Fibroblast of upper back skin (primary cell): ENCODE data around the gene PCDHB12.
"Not testable (repeated sequence)": the region's sequence is repeated elsewhere in the genome, so short reads cannot be mapped to it uniquely, and the experiment has no call there.

Experiments used
- DNase-seq: peaks from one replicate; pipeline ENCODE4 v3.0.0-alpha.2; 2013

PCDHB12 gene

GRCh38 chr5:141210849-141211248, 2.3 kb downstream of the PCDHB12 start:
- not testable (repeated sequence) for DNase-seq

DNA sequence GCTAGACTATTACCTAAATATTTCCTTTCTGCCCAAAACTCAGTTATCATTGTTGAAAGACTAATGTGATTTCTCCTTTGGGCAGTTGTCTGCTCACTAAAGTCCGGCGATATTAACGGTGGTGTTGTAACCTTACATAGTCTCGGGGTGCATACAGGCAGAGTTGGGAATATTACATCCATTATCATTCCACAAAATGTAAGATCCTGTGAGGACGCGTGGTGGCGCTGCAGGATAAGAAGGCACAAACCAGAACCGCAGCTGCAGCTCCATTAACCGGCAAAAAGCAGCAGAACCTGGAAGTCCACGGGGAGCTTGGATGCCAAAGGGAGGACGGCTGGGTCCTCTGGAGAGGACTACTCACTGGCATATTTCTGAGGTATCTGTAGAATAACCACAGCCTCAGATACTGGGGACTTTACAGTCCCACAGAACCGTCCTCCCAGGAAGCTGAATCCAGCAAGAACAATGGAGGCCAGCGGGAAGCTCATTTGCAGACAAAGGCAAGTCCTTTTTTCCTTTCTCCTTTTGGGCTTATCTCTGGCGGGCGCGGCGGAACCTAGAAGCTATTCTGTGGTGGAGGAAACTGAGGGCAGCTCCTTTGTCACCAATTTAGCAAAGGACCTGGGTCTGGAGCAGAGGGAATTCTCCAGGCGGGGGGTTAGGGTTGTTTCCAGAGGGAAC, 5.3 kb downstream of the PCDHB12 start, which contains the start of gene PCDHB13:
TSS of gene PCDHB13 (plus strand) at position 264 of the 684 bp plus-strand sequence. CDS start at position 469, 205 bp downstream.
- DNase-seq: not testable (repeated sequence)

DNA sequence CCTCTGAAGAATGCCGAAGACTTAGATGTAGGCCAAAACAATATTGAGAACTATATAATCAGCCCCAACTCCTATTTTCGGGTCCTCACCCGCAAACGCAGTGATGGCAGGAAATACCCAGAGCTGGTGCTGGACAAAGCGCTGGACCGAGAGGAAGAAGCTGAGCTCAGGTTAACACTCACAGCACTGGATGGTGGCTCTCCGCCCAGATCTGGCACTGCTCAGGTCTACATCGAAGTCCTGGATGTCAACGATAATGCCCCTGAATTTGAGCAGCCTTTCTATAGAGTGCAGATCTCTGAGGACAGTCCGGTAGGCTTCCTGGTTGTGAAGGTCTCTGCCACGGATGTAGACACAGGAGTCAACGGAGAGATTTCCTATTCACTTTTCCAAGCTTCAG, 6.1 kb downstream of the PCDHB12 start:
- DNase-seq: not testable (repeated sequence)

GRCh38 chr5:141215504-141215903, 7.0 kb downstream of the PCDHB12 start:
- DNase-seq: not testable (repeated sequence)

GRCh38 chr5:141216035-141216434, 7.5 kb downstream of the PCDHB12 start:
- not testable (repeated sequence) for DNase-seq

DNA sequence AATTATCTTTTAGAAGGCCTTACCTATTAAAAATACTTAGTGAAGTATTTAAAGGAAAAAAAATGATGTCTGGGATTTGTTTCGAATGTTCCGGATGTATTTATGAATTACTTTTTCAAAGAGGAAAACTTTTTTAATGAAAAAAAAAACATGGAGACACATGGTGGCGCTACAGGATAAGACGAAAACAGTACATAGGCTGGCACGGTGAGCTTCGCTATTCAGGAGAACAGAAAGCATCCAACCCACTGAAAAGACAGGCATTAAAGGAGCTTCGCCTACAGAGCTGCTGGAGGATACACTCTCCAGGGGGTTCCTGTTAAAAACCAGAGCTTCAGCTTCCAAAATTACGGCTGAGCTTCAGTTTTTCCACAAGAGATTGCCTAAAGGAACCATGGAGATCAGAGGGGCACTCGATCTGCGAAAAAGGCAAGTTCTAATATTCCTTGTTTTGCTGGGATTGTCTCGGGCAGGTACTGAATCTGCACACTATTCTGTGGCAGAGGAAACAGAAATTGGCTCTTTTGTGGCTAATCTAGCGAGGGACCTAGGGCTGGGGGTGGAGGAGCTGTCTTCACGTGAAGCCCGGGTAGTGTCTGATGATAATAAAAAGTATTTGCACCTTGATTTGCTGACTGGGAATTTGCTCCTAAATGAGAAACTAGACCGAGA, 14.7 kb downstream of the PCDHB12 start, which contains the start of gene PCDHB14:
TSS of gene PCDHB14 (plus strand) at position 232 of the 672 bp plus-strand sequence. CDS start at position 395, 163 bp downstream.
- peak; percentile 8 for DNase-seq

DNA sequence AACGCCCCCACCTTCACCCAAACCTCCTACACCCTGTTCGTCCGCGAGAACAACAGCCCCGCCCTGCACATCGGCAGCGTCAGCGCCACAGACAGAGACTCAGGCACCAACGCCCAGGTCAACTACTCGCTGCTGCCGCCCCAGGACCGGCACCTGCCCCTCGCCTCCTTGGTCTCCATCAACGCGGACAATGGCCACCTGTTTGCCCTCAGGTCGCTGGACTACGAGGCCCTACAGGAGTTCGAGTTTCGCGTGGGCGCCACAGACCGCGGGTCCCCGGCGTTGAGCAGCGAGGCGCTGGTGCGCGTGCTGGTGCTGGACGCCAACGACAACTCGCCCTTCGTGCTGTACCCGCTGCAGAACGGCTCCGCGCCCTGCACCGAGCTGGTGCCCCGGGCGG, 16.3 kb downstream of the PCDHB12 start:
- not testable (repeated sequence) for DNase-seq

GRCh38 chr5:141225421-141225820, 16.9 kb downstream of the PCDHB12 start:
- not testable (repeated sequence) for DNase-seq

DNA sequence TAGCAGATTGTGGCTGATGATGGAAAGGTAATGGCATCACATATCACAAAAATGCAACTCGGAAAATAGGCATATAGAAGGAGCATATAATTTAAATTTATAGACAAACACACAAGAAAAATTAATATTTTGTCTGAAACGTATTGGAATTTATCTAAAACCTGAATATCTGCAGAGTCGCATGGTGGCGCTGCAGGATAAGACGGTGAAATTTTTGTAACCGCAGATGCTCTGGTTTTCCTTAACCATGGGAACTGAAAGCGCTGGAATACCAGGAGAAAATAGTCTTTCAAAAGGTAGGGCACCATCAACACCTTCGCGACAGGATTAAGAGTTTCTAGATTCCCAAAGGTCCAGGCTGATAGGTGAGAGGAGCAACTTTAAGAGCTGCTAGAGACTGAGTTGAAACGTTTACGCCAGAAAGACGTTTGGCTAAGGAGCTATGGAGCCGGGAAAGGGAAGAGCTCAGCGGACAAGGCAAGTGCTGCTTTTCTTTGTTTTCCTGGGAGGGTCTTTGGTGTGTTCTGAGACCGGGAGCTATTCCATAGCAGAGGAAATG, 25.7 kb downstream of the PCDHB12 start:
- DNase-seq: no peak

- DNase-seq: not testable (repeated sequence)
Observed at GRCh38 chr5:141235922-141236321, 27.4 kb downstream of the PCDHB12 start.

DNA sequence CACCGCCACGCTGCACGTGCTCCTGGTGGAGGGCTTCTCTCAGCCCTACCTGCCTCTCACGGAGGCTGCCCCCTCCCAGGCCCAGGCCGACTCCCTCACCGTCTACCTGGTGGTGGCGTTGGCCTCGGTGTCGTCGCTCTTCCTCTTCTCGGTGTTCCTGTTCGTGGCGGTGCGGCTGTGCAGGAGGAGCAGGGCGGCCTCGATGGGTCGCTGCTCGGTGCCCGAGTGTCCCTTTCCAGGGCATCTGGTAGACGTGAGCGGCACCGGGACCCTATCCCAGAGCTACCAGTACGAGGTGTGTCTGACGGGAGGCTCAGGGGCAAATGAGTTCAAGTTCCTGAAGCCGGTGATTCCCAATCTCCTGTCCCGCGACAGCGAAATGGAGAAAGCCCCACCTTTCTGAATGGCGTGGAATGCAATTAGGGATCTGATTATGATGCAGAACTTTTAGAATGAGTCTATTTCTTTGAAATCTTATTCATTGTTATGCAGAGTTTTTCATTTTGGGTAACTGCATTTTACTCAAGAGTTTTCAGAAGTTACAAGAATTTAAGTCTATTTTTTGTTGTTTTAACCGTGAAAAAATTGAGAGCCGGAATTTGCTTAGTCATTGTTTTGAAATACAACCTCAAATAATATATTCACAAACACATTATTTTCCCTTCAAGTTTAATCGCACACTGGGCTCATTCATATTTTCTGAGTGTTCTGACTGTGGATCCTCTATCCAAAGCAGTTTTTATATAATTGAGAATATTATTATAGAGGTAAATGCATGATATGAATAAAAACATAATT, 28.2 kb downstream of the PCDHB12 start:
- DNase-seq: no peak

DNA sequence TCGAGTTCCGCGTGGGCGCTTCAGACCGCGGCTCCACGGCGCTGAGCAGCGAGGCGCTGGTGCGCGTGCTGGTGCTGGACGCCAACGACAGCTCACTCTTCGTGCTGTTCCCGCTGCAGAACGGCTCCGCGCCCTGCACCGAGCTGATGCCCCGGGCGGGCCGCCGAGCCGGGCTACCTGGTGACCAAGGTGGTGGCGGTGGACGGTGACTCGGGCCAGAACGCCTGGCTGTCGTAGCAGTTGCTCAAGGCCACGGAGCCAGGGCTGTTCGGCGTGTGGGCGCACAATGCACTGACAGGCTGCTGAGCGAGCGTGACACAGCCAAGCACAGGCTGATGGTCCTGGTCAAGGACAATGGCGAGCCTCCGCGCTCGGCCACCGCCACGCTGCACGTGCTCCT, 33.0 kb downstream of the PCDHB12 start:
- DNase-seq: no peak

GRCh38 chr5:141245250-141245717, 36.8 kb downstream of the PCDHB12 start, which contains the start of gene PCDHB15:
Gene PCDHB15 (plus strand): TSS chr5:141245395. CDS start chr5:141245579, 184 bp downstream.
- no peak for DNase-seq

GRCh38 chr5:141246971-141247370, 38.5 kb downstream of the PCDHB12 start:
- not testable (repeated sequence) for DNase-seq

DNA sequence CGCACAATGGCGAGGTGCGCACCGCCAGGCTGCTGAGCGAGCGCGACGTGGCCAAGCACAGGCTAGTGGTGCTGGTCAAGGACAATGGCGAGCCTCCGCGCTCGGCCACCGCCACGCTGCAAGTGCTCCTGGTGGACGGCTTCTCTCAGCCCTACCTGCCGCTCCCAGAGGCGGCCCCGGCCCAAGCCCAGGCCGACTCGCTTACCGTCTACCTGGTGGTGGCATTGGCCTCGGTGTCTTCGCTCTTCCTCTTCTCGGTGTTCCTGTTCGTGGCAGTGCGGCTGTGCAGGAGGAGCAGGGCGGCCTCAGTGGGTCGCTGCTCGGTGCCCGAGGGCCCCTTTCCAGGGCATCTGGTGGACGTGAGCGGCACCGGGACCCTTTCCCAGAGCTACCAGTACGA, 38.9 kb downstream of the PCDHB12 start:
- DNase-seq: not testable (repeated sequence)

DNA sequence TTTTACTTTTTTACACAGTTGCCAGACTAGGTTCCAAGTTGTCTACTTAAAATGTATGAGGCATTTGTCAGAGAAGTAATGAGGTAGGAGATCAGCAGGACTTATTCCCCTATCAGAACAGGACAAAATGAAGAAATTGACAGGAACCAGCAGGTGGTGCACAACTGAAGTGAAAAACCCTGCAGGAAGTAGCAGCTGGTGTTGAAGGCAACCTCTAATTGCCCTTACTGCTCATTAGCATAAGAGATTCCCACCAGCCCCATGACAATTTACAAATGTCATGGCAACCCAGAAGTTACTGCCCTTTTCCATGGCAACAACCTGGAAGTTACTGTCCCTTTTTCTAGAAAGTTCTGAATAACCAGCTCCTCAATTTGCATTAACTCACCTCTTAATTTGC, 42.1 kb downstream of the PCDHB12 start:
- DNase-seq: no peak

DNA sequence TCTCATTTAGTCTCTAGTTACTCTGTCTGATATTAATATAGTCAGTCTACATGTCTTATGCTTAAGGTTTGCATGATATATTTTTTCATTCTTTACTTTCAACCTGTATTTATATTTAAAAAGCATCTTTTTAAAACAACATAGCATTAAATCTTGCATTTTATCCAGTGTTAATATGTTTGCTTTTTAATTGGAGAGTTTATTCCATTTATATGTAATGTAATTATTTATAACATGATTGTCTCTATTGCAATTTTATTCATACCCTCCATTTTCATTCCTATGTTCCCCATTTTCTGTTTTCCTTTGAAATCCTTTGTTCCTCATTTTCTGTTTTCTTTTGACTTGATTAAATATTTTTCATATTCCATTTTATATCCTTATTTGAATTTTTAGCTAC, 49.9 kb downstream of the PCDHB12 start:
- no peak for DNase-seq

- no peak for DNase-seq
Observed at GRCh38 chr5:141258948-141259347, 50.4 kb downstream of the PCDHB12 start.

DNA sequence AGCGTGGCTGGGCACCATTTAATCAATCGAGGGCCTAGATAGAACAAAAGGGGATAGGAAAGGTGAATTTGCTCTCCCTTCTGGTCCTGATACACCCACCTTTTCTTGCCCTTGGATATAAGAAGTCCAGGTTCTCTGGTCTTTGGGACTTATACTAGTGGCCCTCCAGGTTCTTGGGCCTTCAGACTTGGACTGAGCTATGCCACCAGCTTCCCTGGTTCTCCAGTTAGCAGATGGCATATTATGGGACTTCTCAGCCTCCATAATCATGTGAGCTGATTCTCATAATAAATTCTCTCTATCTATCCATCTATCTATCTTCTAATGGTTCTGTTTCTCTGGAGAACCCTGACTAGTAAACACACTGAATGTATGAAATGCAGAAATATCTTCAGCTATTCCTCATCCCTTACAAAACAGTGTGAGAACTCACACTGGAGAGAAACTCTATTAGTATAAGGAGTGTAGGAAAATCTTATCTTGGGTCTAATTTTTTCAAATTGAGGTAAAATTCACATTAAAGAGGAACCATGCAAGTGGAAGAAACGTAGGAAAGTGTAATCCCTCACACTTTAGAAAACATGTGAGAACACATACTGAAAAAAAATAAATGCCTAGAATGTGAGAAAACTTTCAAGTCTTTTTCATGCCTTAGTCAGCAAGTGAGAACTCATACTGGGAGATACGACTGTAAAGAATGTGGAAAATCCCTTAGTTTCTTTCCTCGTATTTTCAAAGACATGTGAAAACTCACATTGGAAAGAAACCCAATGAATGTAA, 52.1 kb downstream of the PCDHB12 start:
- no peak for DNase-seq

DNA sequence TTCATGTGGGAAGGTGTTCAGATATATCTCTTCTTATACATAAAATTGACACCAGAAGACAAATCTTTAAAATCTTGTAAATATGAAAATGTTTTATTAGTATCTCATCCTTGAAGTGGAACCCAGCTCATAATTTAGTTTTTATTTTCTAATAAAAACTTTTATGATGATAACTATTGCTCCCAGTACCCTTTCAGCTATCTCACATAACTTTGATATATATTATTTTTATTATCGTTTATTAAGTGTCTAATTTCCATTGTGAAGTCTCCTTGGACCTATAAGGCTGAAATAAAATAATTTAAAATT, 52.7 kb downstream of the PCDHB12 start:
- no peak for DNase-seq
